ENCODE results near the gene CDYL2. TPM values are rescaled to one million over a fixed set of nuclear protein-coding genes. Genes with fewer than 3 reads are reported as not detected.

CDYL2 gene
- total RNA-seq, 1 donor from 2014 or later = 4.5 TPM

DNA sequence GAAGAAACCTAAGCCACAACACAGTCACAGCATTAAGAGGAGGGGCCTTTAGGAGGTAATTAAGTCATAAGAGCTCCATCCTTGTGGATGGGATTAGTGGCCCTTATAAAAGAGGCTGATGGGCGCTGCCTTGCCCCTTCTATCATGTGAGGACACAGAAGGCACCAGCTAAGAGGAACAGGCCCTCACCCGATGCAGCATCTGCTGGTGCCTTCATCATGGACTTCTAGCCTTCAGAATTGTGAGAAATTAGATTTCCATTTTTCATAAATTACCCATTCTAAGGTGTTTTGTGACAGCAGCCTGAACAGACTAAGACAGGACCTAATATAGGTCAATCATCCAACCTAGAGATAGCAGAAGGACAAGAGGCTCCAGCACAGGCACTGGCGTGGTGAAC lies 120.8 kb downstream of the CDYL2 start:
- DNase-seq (ENCODE audit: low read depth, low spot score) = no peak
- Mint-ChIP-seq H3K9me3 (no peaks in the 10 kb centered on the region), H3K27ac (ENCODE audit: unreplicated experiment) (no peak overlapping the region), H3K36me3 (ENCODE audit: low read depth) (peaks cover 6% of the 10 kb centered on the region), H3K27me3 (ENCODE audit: low read depth) (peaks cover 9% of the 10 kb centered on the region), H3K4me1 (no peaks in the 10 kb centered on the region), H3K4me3 (no peak overlapping the region)
- TF ChIP-seq CTCF (conservative IDR thresholded peaks at IDR 0.05) = no peak

DNA sequence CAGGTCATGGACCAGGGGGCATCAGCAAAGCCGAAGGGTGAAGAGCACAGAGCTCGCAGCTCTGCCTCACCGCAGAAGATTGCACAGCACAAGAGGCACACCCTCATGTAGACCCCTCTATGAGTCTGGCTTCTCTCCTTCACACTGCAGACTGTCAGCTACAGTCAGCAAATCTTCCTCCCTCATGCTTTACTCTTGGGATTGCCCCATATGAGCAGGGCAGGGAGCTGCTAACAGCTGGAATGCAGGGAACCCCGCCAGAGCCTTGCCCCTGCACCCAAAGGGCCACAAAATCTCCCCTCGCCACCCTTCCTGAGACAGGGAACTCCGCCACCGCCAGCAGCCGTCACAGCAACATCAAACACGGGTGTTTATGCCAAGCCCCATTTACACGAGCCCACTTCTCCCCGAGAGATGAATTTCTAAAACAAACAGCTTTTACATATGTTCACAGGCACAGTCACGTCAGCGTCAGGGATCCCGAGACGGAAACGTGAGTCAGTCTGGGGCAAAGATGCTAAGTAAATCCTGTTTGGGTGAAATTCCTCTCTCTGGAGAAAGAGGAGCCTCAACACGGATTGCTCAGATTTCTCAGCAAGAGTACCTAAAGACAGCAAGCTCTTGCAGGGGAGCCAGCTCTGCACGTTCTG lies 121.9 kb downstream of the CDYL2 start:
- no peak overlapping the region for H3K27ac Mint-ChIP-seq (ENCODE audit: unreplicated experiment)
- H3K4me1 Mint-ChIP-seq = no peaks in the 10 kb centered on the region
- DNase-seq (ENCODE audit: low read depth, low spot score) = no peak
- H3K27me3 Mint-ChIP-seq (ENCODE audit: low read depth) = peaks cover 7% of the 10 kb centered on the region
- no peak for TF ChIP-seq CTCF (conservative IDR thresholded peaks at IDR 0.05)
- no peaks in the 10 kb centered on the region for H3K9me3 Mint-ChIP-seq
- peaks cover 6% of the 10 kb centered on the region for H3K36me3 Mint-ChIP-seq (ENCODE audit: low read depth)
- no peak overlapping the region for H3K4me3 Mint-ChIP-seq

DNA sequence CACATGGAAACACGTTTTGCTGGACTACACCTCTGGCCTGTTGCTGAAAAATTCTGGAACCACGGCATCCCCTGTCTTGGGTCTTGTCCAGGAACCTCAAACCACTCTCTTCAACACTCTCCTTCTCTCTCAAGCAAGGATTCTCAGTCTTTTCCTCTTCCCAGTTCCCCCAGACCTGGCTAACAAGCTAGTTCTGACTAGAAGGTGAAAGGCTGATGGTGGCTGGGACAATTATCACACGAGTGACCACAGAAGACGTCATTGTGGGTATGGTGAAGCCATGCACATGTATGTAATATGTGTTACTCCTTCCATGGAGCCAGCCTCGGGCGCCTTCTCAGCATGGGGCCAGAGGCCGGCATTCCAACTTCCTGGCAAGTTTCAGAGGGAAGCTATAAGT lies 123.0 kb downstream of the CDYL2 start:
- no peak for DNase-seq (ENCODE audit: low read depth, low spot score)
- Mint-ChIP-seq H3K27me3 (ENCODE audit: low read depth) (no peaks in the 10 kb centered on the region), H3K9me3 (no peaks in the 10 kb centered on the region), H3K36me3 (ENCODE audit: low read depth) (peaks cover 6% of the 10 kb centered on the region), H3K27ac (ENCODE audit: unreplicated experiment) (no peak overlapping the region), H3K4me3 (no peak overlapping the region), H3K4me1 (no peaks in the 10 kb centered on the region)
- no peak for TF ChIP-seq CTCF (conservative IDR thresholded peaks at IDR 0.05)

GRCh38 chr16:80680839-80681238 lies 123.6 kb downstream of the CDYL2 start:
- H3K36me3 Mint-ChIP-seq (ENCODE audit: low read depth) = peaks cover 6% of the 10 kb centered on the region
- no peaks in the 10 kb centered on the region for H3K27me3 Mint-ChIP-seq (ENCODE audit: low read depth)
- no peak for DNase-seq (ENCODE audit: low read depth, low spot score)
- no peak for TF ChIP-seq CTCF (conservative IDR thresholded peaks at IDR 0.05)
- no peaks in the 10 kb centered on the region for H3K4me1 Mint-ChIP-seq
- H3K27ac Mint-ChIP-seq (ENCODE audit: unreplicated experiment) = no peak overlapping the region
- H3K4me3 Mint-ChIP-seq = no peak overlapping the region
- no peaks in the 10 kb centered on the region for H3K9me3 Mint-ChIP-seq

DNA sequence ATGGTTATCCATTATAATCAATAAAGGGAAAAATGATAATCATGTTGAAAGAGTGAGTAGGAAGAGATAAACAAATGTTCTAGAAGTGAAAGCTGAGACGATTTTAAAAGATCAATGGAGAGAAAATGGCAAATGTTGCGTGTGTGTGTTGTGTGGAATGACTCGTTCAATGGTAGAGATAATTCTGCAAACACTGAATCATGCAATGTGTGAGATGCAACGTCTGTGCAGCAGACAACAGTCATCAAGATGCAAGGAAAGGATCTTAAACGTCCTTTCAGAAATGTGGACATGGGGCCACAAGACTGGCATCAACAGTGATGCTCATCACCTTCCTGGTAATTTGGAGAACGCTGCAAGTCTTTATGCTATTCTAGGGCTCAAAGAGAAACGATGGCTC lies 124.4 kb downstream of the CDYL2 start:
- Mint-ChIP-seq H3K4me3 (no peak overlapping the region), H3K36me3 (ENCODE audit: low read depth) (peaks cover 6% of the 10 kb centered on the region), H3K4me1 (no peaks in the 10 kb centered on the region), H3K27me3 (ENCODE audit: low read depth) (no peaks in the 10 kb centered on the region), H3K9me3 (no peaks in the 10 kb centered on the region), H3K27ac (ENCODE audit: unreplicated experiment) (no peak overlapping the region)
- no peak for TF ChIP-seq CTCF (conservative IDR thresholded peaks at IDR 0.05)
- no peak for DNase-seq (ENCODE audit: low read depth, low spot score)

Measured in neural crest cell (in vitro differentiated cells).